ENCODE results near the gene SHROOM3. TPM values are rescaled to one million over a fixed set of nuclear protein-coding genes. Genes with fewer than 3 reads are reported as not detected.

The SHROOM3 gene
- total RNA-seq, 2 donors from 2014 or later = 18.1 to 21.8 TPM

- Mint-ChIP-seq H3K9me3 (peaks cover 24% of the 10 kb centered on the region), H3K4me3 (no peak overlapping the region), H3K27me3 (ENCODE audit: insufficient read depth) (peaks cover 11% of the 10 kb centered on the region), H3K27ac (no peak overlapping the region), H3K4me1 (peaks cover 28% of the 10 kb centered on the region), H3K36me3 (ENCODE audit: low read depth) (no peaks in the 10 kb centered on the region)
- H3K9me3 ChIP-seq (ENCODE audit: control insufficient read depth, low read length) = peaks cover 28% of the 10 kb centered on the region
- no peak overlapping the region for H3K4me3 ChIP-seq (ENCODE audit: low read length)
- peaks cover 6% of the 10 kb centered on the region for H3K4me1 ChIP-seq (ENCODE audit: control insufficient read depth, insufficient read depth, low read length)
- TF ChIP-seq, protein P1, sequence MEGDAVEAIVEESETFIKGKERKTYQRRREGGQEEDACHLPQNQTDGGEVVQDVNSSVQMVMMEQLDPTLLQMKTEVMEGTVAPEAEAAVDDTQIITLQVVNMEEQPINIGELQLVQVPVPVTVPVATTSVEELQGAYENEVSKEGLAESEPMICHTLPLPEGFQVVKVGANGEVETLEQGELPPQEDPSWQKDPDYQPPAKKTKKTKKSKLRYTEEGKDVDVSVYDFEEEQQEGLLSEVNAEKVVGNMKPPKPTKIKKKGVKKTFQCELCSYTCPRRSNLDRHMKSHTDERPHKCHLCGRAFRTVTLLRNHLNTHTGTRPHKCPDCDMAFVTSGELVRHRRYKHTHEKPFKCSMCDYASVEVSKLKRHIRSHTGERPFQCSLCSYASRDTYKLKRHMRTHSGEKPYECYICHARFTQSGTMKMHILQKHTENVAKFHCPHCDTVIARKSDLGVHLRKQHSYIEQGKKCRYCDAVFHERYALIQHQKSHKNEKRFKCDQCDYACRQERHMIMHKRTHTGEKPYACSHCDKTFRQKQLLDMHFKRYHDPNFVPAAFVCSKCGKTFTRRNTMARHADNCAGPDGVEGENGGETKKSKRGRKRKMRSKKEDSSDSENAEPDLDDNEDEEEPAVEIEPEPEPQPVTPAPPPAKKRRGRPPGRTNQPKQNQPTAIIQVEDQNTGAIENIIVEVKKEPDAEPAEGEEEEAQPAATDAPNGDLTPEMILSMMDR (conservative IDR thresholded peaks at IDR 0.05) = no peak
- peak overlapping the region; percentile 13 for H3K27ac ChIP-seq (ENCODE audit: low read depth, low read length)
- WGBS, 2 experiments (ENCODE audit: insufficient coverage in 1 of 2, insufficient read length in 1 of 2) = 88 to 90% methylated on average over 3 to 5 of the region's 5 CpGs
- DNase-seq = peak; percentile 51
- H3K36me3 ChIP-seq (ENCODE audit: control insufficient read depth, insufficient read depth, low read length) = no peaks in the 10 kb centered on the region
- no peaks in the 10 kb centered on the region for H3K27me3 ChIP-seq (ENCODE audit: control insufficient read depth, insufficient read depth, low read length, poor library complexity, severe bottlenecking)
- H3K9ac ChIP-seq (ENCODE audit: extremely low read depth, low read length, poor library complexity, severe bottlenecking) = no peak overlapping the region
These were observed 368.5 kb downstream of the SHROOM3 start for GRCh38 chr4:76803522-76803921.

GRCh38 chr4:76804096-76804495 lies 369.1 kb downstream of the SHROOM3 start:
- Mint-ChIP-seq H3K4me3 (no peak overlapping the region), H3K36me3 (ENCODE audit: low read depth) (no peaks in the 10 kb centered on the region), H3K27ac (no peak overlapping the region), H3K9me3 (peaks cover 29% of the 10 kb centered on the region), H3K27me3 (ENCODE audit: insufficient read depth) (peaks cover 11% of the 10 kb centered on the region), H3K4me1 (peaks cover 28% of the 10 kb centered on the region)
- H3K9ac ChIP-seq (ENCODE audit: extremely low read depth, low read length, poor library complexity, severe bottlenecking) = no peak overlapping the region
- peaks cover 6% of the 10 kb centered on the region for H3K4me1 ChIP-seq (ENCODE audit: control insufficient read depth, insufficient read depth, low read length)
- peak overlapping the region; percentile 13 for H3K27ac ChIP-seq (ENCODE audit: low read depth, low read length)
- no peaks in the 10 kb centered on the region for H3K36me3 ChIP-seq (ENCODE audit: control insufficient read depth, insufficient read depth, low read length)
- TF ChIP-seq, protein P1 (conservative IDR thresholded peaks at IDR 0.05) = no peak
- H3K9me3 ChIP-seq (ENCODE audit: control insufficient read depth, low read length) = peaks cover 34% of the 10 kb centered on the region
- no peaks in the 10 kb centered on the region for H3K27me3 ChIP-seq (ENCODE audit: control insufficient read depth, insufficient read depth, low read length, poor library complexity, severe bottlenecking)
- no peak overlapping the region for H3K4me3 ChIP-seq (ENCODE audit: low read length)
- no peak for DNase-seq
- WGBS, 2 experiments (ENCODE audit: insufficient coverage in 1 of 2, insufficient read length in 1 of 2) = 70 to 74% methylated on average over 4 to 5 of the region's 5 CpGs

GRCh38 chr4:76806346-76806745 lies 371.3 kb downstream of the SHROOM3 start:
- H3K4me3 ChIP-seq (ENCODE audit: low read length) = no peak overlapping the region
- Mint-ChIP-seq H3K36me3 (ENCODE audit: low read depth) (no peaks in the 10 kb centered on the region), H3K9me3 (peaks cover 32% of the 10 kb centered on the region), H3K27me3 (ENCODE audit: insufficient read depth) (peaks cover 4% of the 10 kb centered on the region), H3K27ac (no peak overlapping the region), H3K4me3 (no peak overlapping the region), H3K4me1 (peaks cover 28% of the 10 kb centered on the region)
- no peak overlapping the region for H3K9ac ChIP-seq (ENCODE audit: extremely low read depth, low read length, poor library complexity, severe bottlenecking)
- TF ChIP-seq, protein P1 (conservative IDR thresholded peaks at IDR 0.05) = no peak
- no peak overlapping the region for H3K27ac ChIP-seq (ENCODE audit: low read depth, low read length)
- DNase-seq = no peak
- WGBS, 2 experiments (ENCODE audit: insufficient coverage in 1 of 2, insufficient read length in 1 of 2) = 92 to 96% methylated on average over 3 of the region's 3 CpGs
- no peaks in the 10 kb centered on the region for H3K36me3 ChIP-seq (ENCODE audit: control insufficient read depth, insufficient read depth, low read length)
- peaks cover 6% of the 10 kb centered on the region for H3K4me1 ChIP-seq (ENCODE audit: control insufficient read depth, insufficient read depth, low read length)
- no peaks in the 10 kb centered on the region for H3K27me3 ChIP-seq (ENCODE audit: control insufficient read depth, insufficient read depth, low read length, poor library complexity, severe bottlenecking)
- H3K9me3 ChIP-seq (ENCODE audit: control insufficient read depth, low read length) = peaks cover 34% of the 10 kb centered on the region

Measured in endodermal cell (in vitro differentiated cells).